IMR-90 (cell line): Measurements from ENCODE around the gene UNC13A. TPM values are rescaled to one million over a fixed set of nuclear protein-coding genes. Genes with fewer than 3 reads are reported as not detected.

Experiments used
- ATAC-seq: fragments of 200-7000 bp; cut with Tn5 transposase; 2 replicates; pipeline ENCODE4 v1.9.1; 2020; ENCODE audit warnings: low read depth, mild to moderate bottlenecking, moderate library complexity
- BruUV-seq: library from RNA; stranded (reverse); fragments of 400-500 nt; replicated peaks from 2 replicates; lab custom pipeline; 2021; lab: Mats Ljungman, UMichigan
- CTCF ChIA-PET: fragments of 300-600 bp; formaldehyde crosslinking; extraction: SDS; loops from one replicate; lab custom pipeline; 2021; ENCODE audit warnings: antibody characterized with exemption; lab: Yijun Ruan, JAX
- POLR2A ChIA-PET: fragments of 300-600 bp; sonication (Branson Sonifier 250); formaldehyde crosslinking; loops from one replicate; lab custom pipeline; 2022; ENCODE audit warnings: antibody characterized with exemption; ENCODE audit not compliant: unreplicated experiment; lab: Charles Lee
- DNase-seq: peaks from one replicate; pipeline ENCODE4 v3.0.0; 2013
- H2AFZ ChIP-seq: replicated peaks from 2 replicates; pipeline ENCODE3; 2013; ENCODE audit warnings: low read length, mild to moderate bottlenecking; ENCODE audit not compliant: poor library complexity
- H2AK5ac ChIP-seq: 2 replicates; pipeline ENCODE4 v1.6.1; 2013; ENCODE audit warnings: low read depth, low read length, inconsistent platforms
- H2AK9ac ChIP-seq: replicated peaks from 2 replicates; pipeline ENCODE3; 2013; ENCODE audit warnings: mild to moderate bottlenecking, low read depth, low read length, moderate library complexity; ENCODE audit not compliant: poor library complexity
- H2BK120ac ChIP-seq: 2 replicates; pipeline ENCODE4 v1.6.1; 2013; ENCODE audit warnings: low read depth, low read length, inconsistent platforms
- H2BK15ac ChIP-seq: 3 replicates; pipeline ENCODE4 v1.6.1; 2013; ENCODE audit warnings: low read depth, low read length, inconsistent platforms
- H2BK20ac ChIP-seq: 2 replicates; pipeline ENCODE4 v1.6.1; 2013; ENCODE audit warnings: low read depth, mild to moderate bottlenecking, inconsistent platforms, low read length, moderate library complexity
- H2BK5ac ChIP-seq: 2 replicates; pipeline ENCODE4 v1.6.1; 2013; ENCODE audit warnings: mild to moderate bottlenecking, low read depth, low read length, inconsistent platforms; ENCODE audit not compliant: poor library complexity, severe bottlenecking
- H3K14ac ChIP-seq: replicated peaks from 2 replicates; pipeline ENCODE4 v1.6.1; 2013; ENCODE audit warnings: low read depth, low read length, inconsistent platforms
- H3K18ac ChIP-seq: 2 replicates; pipeline ENCODE4 v1.6.1; 2013; ENCODE audit warnings: low read depth, low read length, control low read depth
- H3K23ac ChIP-seq: 2 replicates; pipeline ENCODE4 v1.6.1; 2013; ENCODE audit warnings: low read depth, low read length, inconsistent platforms
- H3K27ac ChIP-seq: 2 replicates; pipeline ENCODE4 v1.5.1; 2013; ENCODE audit warnings: mild to moderate bottlenecking, control low read depth, low read length; ENCODE audit not compliant: insufficient read depth
- H3K27me3 ChIP-seq: 2 replicates; pipeline ENCODE4 v1.6.1; 2013; ENCODE audit warnings: low read length; ENCODE audit not compliant: control insufficient read depth, insufficient read depth
- H3K36me3 ChIP-seq: 2 replicates; pipeline ENCODE4 v1.6.1; 2013; ENCODE audit warnings: low read length, mixed read lengths; ENCODE audit not compliant: control insufficient read depth, insufficient read depth
- H3K4ac ChIP-seq: 2 replicates; pipeline ENCODE4 v1.6.1; 2013; ENCODE audit warnings: low read depth, low read length, inconsistent platforms
- H3K4me1 ChIP-seq: 2 replicates; pipeline ENCODE4 v1.6.1; 2013; ENCODE audit warnings: low read length, mixed read lengths; ENCODE audit not compliant: control insufficient read depth, insufficient read depth
- H3K4me2 ChIP-seq: 2 replicates; pipeline ENCODE4 v1.6.1; 2013; ENCODE audit warnings: low read depth, mild to moderate bottlenecking, control low read depth, low read length, moderate library complexity
- H3K4me3 ChIP-seq: 2 replicates; pipeline ENCODE4 v1.5.1; 2013; ENCODE audit warnings: low read depth, mild to moderate bottlenecking, control low read depth, low read length, moderate library complexity; ENCODE audit not compliant: insufficient read depth
- H3K56ac ChIP-seq: 2 replicates; pipeline ENCODE4 v1.6.1; 2013; ENCODE audit warnings: low read length, inconsistent platforms; ENCODE audit not compliant: insufficient read depth; ENCODE audit errors: extremely low read depth
- H3K79me1 ChIP-seq, 2 experiments: 2 replicates each; pipeline ENCODE4 v1.6.1; 2013; ENCODE audit warnings: low read length in 2 of 2, inconsistent platforms in 1 of 2, low read depth in 1 of 2
- H3K9ac ChIP-seq: 2 replicates; pipeline ENCODE4 v1.6.1; 2013; ENCODE audit warnings: low read depth, low read length, control low read depth
- H3K9me1 ChIP-seq: 2 replicates; pipeline ENCODE4 v1.6.1; 2013; ENCODE audit warnings: low read length, inconsistent platforms; ENCODE audit not compliant: insufficient read depth
- H3K9me3 ChIP-seq: 2 replicates; pipeline ENCODE4 v1.6.1; 2013; ENCODE audit warnings: low read length; ENCODE audit not compliant: control insufficient read depth, insufficient read depth
- H4K20me1 ChIP-seq: 2 replicates; pipeline ENCODE4 v1.6.1; 2013; ENCODE audit warnings: low read length, inconsistent platforms; ENCODE audit not compliant: insufficient read depth
- H4K5ac ChIP-seq: 2 replicates; pipeline ENCODE4 v1.6.1; 2013; ENCODE audit warnings: mild to moderate bottlenecking, low read depth, low read length, control low read depth
- H4K8ac ChIP-seq, 2 experiments: 2 replicates each; pipeline ENCODE4 v1.6.1; 2013; ENCODE audit warnings: low read depth in 2 of 2, low read length in 2 of 2, control low read depth in 1 of 2, inconsistent platforms in 1 of 2
- H4K91ac ChIP-seq: 2 replicates; pipeline ENCODE4 v1.6.1; 2013; ENCODE audit warnings: low read depth, low read length, inconsistent platforms; ENCODE audit not compliant: insufficient read depth
- BHLHE40 ChIP-seq: fragments of 150-350 bp; IDR thresholded peaks from 2 replicates; pipeline ENCODE4 v1.6.1; 2016; ENCODE audit warnings: mild to moderate bottlenecking, low read depth, low read length
- USF2 ChIP-seq: fragments of 150-350 bp; IDR thresholded peaks from 2 replicates; pipeline ENCODE4 v1.6.1; 2017; ENCODE audit warnings: mild to moderate bottlenecking, antibody characterized with exemption, low read length, low read depth
- WGBS, 2 experiments: methylation state at CpG; one replicate each; pipeline versions ENCODE4 v1.1.5 to v1.1.7; 2013; ENCODE audit warnings: missing lambda C conversion rate in 2 of 2; ENCODE audit not compliant: insufficient read length in 1 of 2; ENCODE audit errors: extremely low coverage in 2 of 2; 5-methylcytosine and 5-hydroxymethylcytosine counted together
- dilution Hi-C: fragments of 300-500 bp; cut with HindIII; formaldehyde crosslinking; loops from one replicate; pipeline ENCODE4 v1.14.3; 2018; ENCODE audit warnings: low sequenced_read_pairs; ENCODE audit not compliant: unreplicated experiment
- in situ Hi-C: fragments of 300-500 bp; cut with MboI; formaldehyde crosslinking; loops from 3 replicates; pipeline ENCODE4 v1.14.3; 2019; ENCODE audit warnings: low sequenced_read_pairs, inconsistent platforms, mixed read lengths
- intact Hi-C: fragments of 100-400 bp; cut with micrococcal nuclease; formaldehyde crosslinking; loops from 2 replicates; pipeline ENCODE4 v1.10.0; 2022
- polyA plus RNA-seq, 3 experiments: library from polyadenylated mRNA; depleted of rRNA; stranded (reverse); fragments of >200 nt; gene quantifications; 2 replicates each; pipeline ENCODE4 v1.2.3, GENCODE V29; 2012; ENCODE audit warnings: low replicate concordance in 1 of 3
- total RNA-seq: library from RNA; depleted of rRNA; stranded (reverse); fragments of >200 nt; gene quantifications from 2 replicates; pipeline ENCODE4 v1.2.3, GENCODE V29; 2012

The UNC13A gene
- total and polyA plus RNA-seq, 2 of the 4 experiments (the other 2 are of a cell fraction): 0.18 to 0.22 TPM

DNA sequence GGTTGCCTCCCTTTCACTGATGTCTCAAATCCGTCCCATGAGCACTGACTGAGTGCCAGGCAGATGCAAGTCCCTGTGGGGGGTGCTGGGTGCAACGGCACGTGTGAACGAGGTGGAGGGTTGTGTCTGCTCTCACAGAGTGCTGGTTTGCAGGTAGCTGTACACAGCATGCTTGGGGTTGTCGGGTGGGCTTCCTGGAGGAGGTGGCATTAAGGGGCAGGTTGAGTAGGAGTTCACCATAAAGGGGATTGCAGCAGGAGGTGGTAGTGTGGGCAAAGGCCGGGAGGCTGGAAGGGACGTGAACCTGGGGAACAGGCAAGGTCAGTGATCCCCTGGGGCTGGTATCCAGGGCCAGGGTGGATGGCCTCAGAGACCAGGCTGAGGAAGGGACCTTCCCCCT, 115.5 kb downstream of the UNC13A start:
- ATAC-seq (no peak), DNase-seq (no peak)

More for the DNA sequence above, 115.5 kb downstream of the UNC13A start:
- Histone ChIP-seq H2BK120ac (no peak overlapping the region), H3K4me3 (no peak overlapping the region), H3K14ac (no peak overlapping the region), H4K91ac (no peak overlapping the region), H2AK5ac (no peak overlapping the region), H3K23ac (no peak overlapping the region), H4K20me1 (peaks cover 7% of the 10 kb centered on the region; the same call in 1 of the 2 replicates), H3K9ac (no peak overlapping the region), H2BK15ac (no peak overlapping the region), H4K5ac (no peak overlapping the region), H3K4me2 (no peak overlapping the region), H3K4me1 (no peaks in the 10 kb centered on the region), H3K4ac (no peak overlapping the region), H3K27ac (no peak overlapping the region), H2AFZ (no peak overlapping the region), H3K79me1 (peaks cover 13 to 15% of the 10 kb centered on the region in 2 experiments; a peak in 3 of 4 replicates), H3K18ac (no peak overlapping the region), H2AK9ac (peak overlapping the region; percentile 28), H3K9me3 (no peaks in the 10 kb centered on the region), H4K8ac (no peak overlapping the region), H3K36me3 (peaks cover 45% of the 10 kb centered on the region), H3K27me3 (no peaks in the 10 kb centered on the region), H2BK5ac (no peak overlapping the region), H3K56ac (no peak overlapping the region), H2BK20ac (no peak overlapping the region), H3K9me1 (no peaks in the 10 kb centered on the region)
- intact Hi-C loops (no loop called here), in situ Hi-C loops (no loop called here), dilution Hi-C loops (no loop called here)
- no TSS peak for BruUV-seq
- 100% methylated on average over 2 of the region's 7 CpGs; no CpG with 5 or more reads in 1 of the 2 experiments for WGBS, 2 experiments
- ChIA-PET CTCF (no interaction called here), POLR2A (no interaction called here)
- no peak for TF ChIP-seq BHLHE40
- TF ChIP-seq USF2: no peak
